Airway epithelial cell (primary cell): ENCODE measurements around the gene MIGA2. TPM values are rescaled to one million over a fixed set of nuclear protein-coding genes. Genes with fewer than 3 reads are reported as not detected.

Source experiments
- total RNA-seq: library from RNA; depleted of rRNA; stranded (reverse); fragments of >200 nt; gene quantifications from 2 replicates; pipeline ENCODE4 v1.2.3, GENCODE V29; 2015

The MIGA2 gene
- 12.4 and 22.6 TPM in 2 replicates for total RNA-seq

GRCh38 chr9:129036241-129036922 lies at the start of gene MIGA2:
Gene MIGA2 (plus strand): TSS chr9:129036626. CDS start chr9:129040595, 3,969 bp downstream.

GRCh38 chr9:129028192-129028966 lies 8.0 kb upstream of the MIGA2 start, which contains the start of gene SH3GLB2:
Gene SH3GLB2 (minus strand): TSS chr9:129028331. CDS start chr9:129028154, 177 bp downstream.

GRCh38 chr9:129080601-129081387 lies 44.4 kb downstream of the MIGA2 start, which contains the start of gene DOLPP1:
Gene DOLPP1 (plus strand): TSS chr9:129081111. CDS start chr9:129081132, 21 bp downstream.

GRCh38 chr9:129110740-129111527 lies 74.5 kb downstream of the MIGA2 start, which contains the start of the genes CRAT and PTPA:
Gene CRAT (minus strand): TSS chr9:129110793. CDS start chr9:129110509, 284 bp downstream.
Gene PTPA (plus strand): TSS chr9:129111415. CDS start chr9:129111601, 186 bp downstream.

Other genes starting within 250 kb of the MIGA2 start
- 16.9 and 18.1 TPM in 2 replicates for gene TBC1D13, start 249.4 kb upstream of the MIGA2 start, total RNA-seq
- gene ENDOG, start 218.1 kb upstream of the MIGA2 start, total RNA-seq: 48.5 and 53.8 TPM in 2 replicates
- 31.3 and 31.5 TPM in 2 replicates for gene SPOUT1, start 206.8 kb upstream of the MIGA2 start, total RNA-seq
- 14.4 and 19.9 TPM in 2 replicates for gene KYAT1, start 154.7 kb upstream of the MIGA2 start, total RNA-seq
- gene LRRC8A, start 154.5 kb upstream of the MIGA2 start, total RNA-seq: 249 and 268 TPM in 2 replicates
- 6.3 and 9.1 TPM in 2 replicates for gene PHYHD1, start 115.6 kb upstream of the MIGA2 start, total RNA-seq
- 25.6 and 28.4 TPM in 2 replicates for gene DOLK, start 89.0 kb upstream of the MIGA2 start, total RNA-seq
- 60.2 and 64.0 TPM in 2 replicates for gene NUP188, start 88.9 kb upstream of the MIGA2 start, total RNA-seq
- gene SH3GLB2, start 8.3 kb upstream of the MIGA2 start, total RNA-seq: 55.0 and 60.2 TPM in 2 replicates
- 16.2 and 18.7 TPM in 2 replicates for gene DOLPP1, start 44.5 kb downstream of the MIGA2 start, total RNA-seq
- 27.1 and 30.2 TPM in 2 replicates for gene CRAT, start 74.2 kb downstream of the MIGA2 start, total RNA-seq
- 92.2 and 101 TPM in 2 replicates for gene PTPA, start 74.8 kb downstream of the MIGA2 start, total RNA-seq
- gene IER5L, start 141.6 kb downstream of the MIGA2 start, total RNA-seq: 39.1 and 52.2 TPM in 2 replicates